Duodenal mucosa (tissue), 2 donors: ENCODE measurements around the gene ITPR2.

Experiments
- H3K27ac ChIP-seq: one replicate; pipeline ENCODE4 v1.7.0; 2013; ENCODE audit warnings: low read depth, low read length
- H3K27me3 ChIP-seq, 2 donors: one replicate each; pipeline ENCODE4 v1.7.0; 2013; ENCODE audit warnings: low read length in 2 of 2, control low read depth in 1 of 2; ENCODE audit not compliant: insufficient read depth in 2 of 2, control insufficient read depth in 1 of 2
- H3K36me3 ChIP-seq, 2 donors: one replicate each; pipeline ENCODE4 v1.7.0; 2013; ENCODE audit warnings: low read length in 2 of 2, control low read depth in 1 of 2; ENCODE audit not compliant: insufficient read depth in 2 of 2, control insufficient read depth in 1 of 2
- H3K4me1 ChIP-seq, 2 donors: one replicate each; pipeline ENCODE4 v1.7.0; 2013; ENCODE audit warnings: low read length in 2 of 2, control low read depth in 1 of 2; ENCODE audit not compliant: insufficient read depth in 2 of 2, control insufficient read depth in 1 of 2
- H3K4me3 ChIP-seq, 2 donors: one replicate each; pipeline ENCODE4 v1.7.0; 2013; ENCODE audit warnings: low read length in 2 of 2, low read depth in 1 of 2
- H3K9ac ChIP-seq, 2 donors: one replicate each; pipeline ENCODE4 v1.7.0; 2013; ENCODE audit warnings: low read length in 2 of 2, low read depth in 1 of 2
- H3K9me3 ChIP-seq, 2 donors: one replicate each; pipeline ENCODE4 v1.7.0; 2013; ENCODE audit warnings: low read length in 2 of 2, control low read depth in 1 of 2; ENCODE audit not compliant: control insufficient read depth in 1 of 2

Gene ITPR2

DNA sequence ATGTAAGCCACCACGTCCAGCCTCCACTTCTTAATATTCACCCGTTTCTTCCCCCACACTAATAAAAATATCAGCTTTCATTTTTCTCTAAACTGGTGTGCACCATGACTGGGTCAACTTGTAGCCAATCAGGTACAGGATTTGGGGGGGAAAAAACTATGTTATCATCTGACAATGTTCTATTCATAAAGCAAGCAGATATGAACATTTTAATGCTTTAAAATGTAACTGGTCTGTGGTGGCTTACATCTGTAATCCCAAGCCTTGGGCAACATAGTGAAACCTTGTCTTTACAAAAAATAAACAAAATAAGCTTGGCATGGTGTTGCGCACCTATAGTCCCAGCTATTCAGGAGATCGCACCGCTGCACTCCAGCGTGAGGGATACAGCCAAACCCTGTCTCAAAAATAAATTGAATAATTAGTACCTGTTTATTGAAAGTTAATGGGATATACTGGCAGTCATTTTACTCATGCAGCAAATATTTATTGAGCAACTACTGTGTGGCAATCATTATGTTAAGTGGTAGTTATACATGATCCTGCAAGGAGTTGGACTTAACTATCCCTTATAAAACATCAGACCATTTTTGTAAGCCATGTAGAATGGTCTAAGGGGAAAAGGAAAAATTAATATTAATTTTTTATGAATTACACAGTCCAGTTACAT is 15.3 kb upstream of the ITPR2 start:
- H3K36me3 ChIP-seq, result no peaks in the 10 kb centered on the region
- no peak overlapping the region for H3K4me3 ChIP-seq
- no peaks in the 10 kb centered on the region for H3K27me3 ChIP-seq
- no peak overlapping the region for H3K9ac ChIP-seq
- H3K27ac ChIP-seq, result no peak overlapping the region
- H3K9me3 ChIP-seq, result no peaks in the 10 kb centered on the region
- H3K4me1 ChIP-seq, result peaks cover 0 to 3% of the 10 kb centered on the region in 2 donors

DNA sequence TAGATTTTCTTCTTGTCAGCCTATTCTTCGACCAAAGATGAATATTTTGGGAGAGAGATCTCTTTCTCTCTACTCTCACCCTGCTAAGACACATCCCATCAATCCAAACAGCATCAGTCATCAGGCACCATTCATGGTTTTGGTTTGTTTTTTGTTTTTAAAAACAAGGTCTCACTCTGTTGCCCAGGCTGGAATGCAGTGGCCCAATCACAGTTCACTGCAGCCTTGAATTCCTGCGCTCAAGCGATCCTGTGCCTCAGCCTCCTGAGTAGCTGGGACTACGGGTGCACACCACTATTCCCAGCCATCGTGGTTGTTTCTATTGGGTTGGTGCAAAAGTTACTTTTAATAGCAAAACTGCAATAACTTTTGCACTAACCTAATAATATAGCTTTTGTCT is 14.4 kb upstream of the ITPR2 start:
- Histone ChIP-seq H3K4me3 (no peak overlapping the region), H3K36me3 (no peaks in the 10 kb centered on the region), H3K4me1 (peaks cover 0 to 3% of the 10 kb centered on the region in 2 donors), H3K27ac (no peak overlapping the region), H3K9ac (no peak overlapping the region), H3K27me3 (no peaks in the 10 kb centered on the region), H3K9me3 (no peaks in the 10 kb centered on the region)

DNA sequence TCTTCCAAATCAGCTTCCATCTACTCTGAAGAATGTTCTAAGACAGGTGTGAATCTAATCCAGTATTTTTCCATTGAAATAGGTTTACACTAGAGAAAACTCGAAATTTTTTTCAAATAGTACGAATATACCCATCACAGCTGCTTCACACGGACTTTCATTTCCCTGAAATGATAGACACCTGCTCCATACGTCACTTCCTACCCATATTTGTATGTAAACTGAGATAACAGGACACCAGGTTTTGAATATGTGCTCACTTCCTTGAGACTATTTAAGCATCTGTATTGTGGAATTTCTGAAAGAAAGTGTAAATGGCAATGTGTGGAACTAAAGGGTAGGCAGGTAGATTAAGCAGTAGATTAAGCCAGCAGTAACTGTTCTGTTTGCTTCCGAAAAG is 13.4 kb upstream of the ITPR2 start:
- peaks cover 0 to 3% of the 10 kb centered on the region in 2 donors for H3K4me1 ChIP-seq
- no peak overlapping the region for H3K27ac ChIP-seq
- H3K9ac ChIP-seq, result no peak overlapping the region
- H3K36me3 ChIP-seq, result no peaks in the 10 kb centered on the region
- H3K27me3 ChIP-seq, result no peaks in the 10 kb centered on the region
- H3K9me3 ChIP-seq, result no peaks in the 10 kb centered on the region
- no peak overlapping the region for H3K4me3 ChIP-seq

DNA sequence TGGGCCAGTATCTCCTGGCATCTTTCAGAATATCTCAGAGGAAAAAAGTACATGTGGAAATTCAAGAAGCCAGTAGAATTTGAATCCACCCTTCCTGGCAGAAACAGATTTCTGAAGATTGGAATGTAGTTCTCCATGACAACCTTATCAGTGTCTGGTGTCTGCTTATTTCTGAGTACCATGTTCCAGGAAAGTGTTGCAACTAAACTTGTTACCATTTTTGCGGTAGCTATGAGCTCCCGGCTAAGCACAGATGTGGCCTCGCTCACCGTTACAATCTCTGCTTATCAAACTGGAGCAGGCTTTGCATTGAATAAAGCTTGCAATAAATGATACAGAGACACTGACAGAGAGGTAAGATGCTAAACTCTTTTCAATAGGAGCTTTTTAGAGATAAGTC is 13.0 kb upstream of the ITPR2 start:
- H3K9ac ChIP-seq, result no peak overlapping the region

DNA sequence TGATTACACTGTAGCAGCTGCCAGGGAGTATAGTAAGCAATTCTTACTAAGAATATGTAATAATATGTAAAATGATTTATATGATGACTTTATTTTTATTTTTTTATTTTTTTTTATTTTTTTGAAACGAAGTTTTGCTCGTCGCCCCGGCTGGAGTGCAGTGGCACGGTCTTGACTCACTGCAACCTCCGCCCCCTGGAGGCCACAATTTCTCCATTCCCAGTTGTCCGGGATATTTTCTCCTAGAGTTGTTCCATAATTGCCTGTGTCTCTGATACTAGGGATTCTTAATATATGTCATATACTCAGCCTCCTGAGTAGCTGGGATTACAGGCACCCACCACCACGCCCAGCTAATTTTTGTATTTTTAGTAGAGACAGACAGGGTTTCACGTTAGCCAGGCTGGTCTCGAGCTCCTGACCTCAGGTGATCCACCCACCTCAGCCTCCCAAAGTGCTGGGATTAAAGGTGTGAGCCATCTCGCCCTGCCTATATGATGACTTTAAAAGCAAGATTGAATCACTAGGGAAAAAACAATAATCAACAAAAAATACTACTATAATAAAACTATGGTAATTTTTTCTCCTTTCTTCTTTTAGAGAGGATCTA is 12.2 kb upstream of the ITPR2 start:
- Histone ChIP-seq H3K36me3 (no peaks in the 10 kb centered on the region), H3K27me3 (no peaks in the 10 kb centered on the region), H3K27ac (no peak overlapping the region), H3K4me3 (no peak overlapping the region), H3K4me1 (peaks cover 0 to 3% of the 10 kb centered on the region in 2 donors), H3K9ac (no peak overlapping the region), H3K9me3 (no peaks in the 10 kb centered on the region)

More for the DNA sequence above, 13.0 kb upstream of the ITPR2 start:
- Histone ChIP-seq H3K27me3 (no peaks in the 10 kb centered on the region), H3K36me3 (no peaks in the 10 kb centered on the region), H3K4me3 (no peak overlapping the region), H3K4me1 (peaks cover 0 to 3% of the 10 kb centered on the region in 2 donors), H3K9me3 (no peaks in the 10 kb centered on the region), H3K27ac (no peak overlapping the region)

DNA sequence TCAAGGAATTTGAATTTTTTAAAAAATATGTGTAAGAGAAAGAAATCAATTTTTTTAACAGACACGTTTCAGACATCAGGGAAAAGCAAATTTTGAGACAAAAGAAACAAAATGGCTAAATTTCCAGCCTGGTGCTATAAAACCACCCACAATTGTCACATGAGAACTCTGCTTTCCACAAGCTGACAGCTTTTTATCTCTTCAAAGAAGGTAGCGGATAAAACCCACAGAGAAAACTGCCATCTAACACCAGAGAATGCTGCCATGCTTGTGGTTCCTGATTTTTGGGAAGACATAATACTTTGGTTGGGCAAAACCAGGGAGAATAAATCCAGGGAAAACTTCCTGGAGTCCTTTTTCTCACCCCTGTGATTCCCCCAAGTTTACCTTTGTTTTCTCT is 10.3 kb upstream of the ITPR2 start:
- Histone ChIP-seq H3K9me3 (no peaks in the 10 kb centered on the region), H3K4me3 (no peak overlapping the region), H3K36me3 (no peaks in the 10 kb centered on the region), H3K27me3 (no peaks in the 10 kb centered on the region), H3K4me1 (peaks cover 0 to 3% of the 10 kb centered on the region in 2 donors), H3K27ac (no peak overlapping the region), H3K9ac (no peak overlapping the region)

DNA sequence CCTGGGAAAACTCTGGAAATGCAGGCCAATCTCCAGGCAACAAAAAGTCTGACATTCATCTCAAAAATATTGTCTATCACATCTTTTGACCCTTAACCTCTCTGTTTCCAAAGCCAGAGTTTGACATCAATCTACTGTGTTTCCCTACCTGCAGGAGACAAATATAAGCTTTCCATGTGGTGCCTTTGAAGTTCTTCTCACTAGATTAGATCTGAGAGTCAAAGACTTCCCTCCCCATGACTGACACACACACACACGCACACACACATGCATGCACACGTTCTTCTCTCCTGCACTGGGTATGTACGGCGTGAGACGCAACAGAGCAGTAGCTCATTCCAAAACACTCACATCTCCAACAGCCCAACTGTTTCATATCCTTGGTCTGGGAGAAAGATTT is 8.1 kb upstream of the ITPR2 start:
- no peak overlapping the region for H3K4me3 ChIP-seq
- H3K9ac ChIP-seq, result no peak overlapping the region
- no peaks in the 10 kb centered on the region for H3K9me3 ChIP-seq
- H3K27me3 ChIP-seq, result no peaks in the 10 kb centered on the region
- peaks cover 0 to 3% of the 10 kb centered on the region in 2 donors for H3K4me1 ChIP-seq
- no peak overlapping the region for H3K27ac ChIP-seq
- no peaks in the 10 kb centered on the region for H3K36me3 ChIP-seq

DNA sequence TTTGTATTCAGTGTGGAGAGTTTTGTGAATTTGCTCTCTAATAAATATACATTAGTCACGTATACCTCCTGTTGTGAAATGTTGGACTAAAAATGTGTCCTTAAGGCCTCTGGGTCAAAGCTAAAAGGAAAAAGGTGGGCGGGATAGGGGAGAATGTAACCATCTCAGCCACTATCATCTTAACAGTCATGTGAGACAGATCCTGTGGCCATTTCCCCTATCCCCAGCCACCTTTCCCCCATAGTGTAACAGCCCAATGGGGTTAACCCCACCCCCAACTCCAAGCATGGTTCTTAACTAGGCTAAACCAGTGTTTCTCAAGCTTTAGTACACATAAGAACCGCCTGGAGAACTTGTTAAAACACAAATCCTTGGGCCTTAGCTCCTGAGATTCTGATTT is 6.5 kb upstream of the ITPR2 start:
- no peak overlapping the region for H3K4me3 ChIP-seq
- H3K27me3 ChIP-seq, result no peaks in the 10 kb centered on the region
- H3K4me1 ChIP-seq, result no peaks in the 10 kb centered on the region
- no peaks in the 10 kb centered on the region for H3K36me3 ChIP-seq
- H3K9me3 ChIP-seq, result no peaks in the 10 kb centered on the region
- H3K27ac ChIP-seq, result no peak overlapping the region
- no peak overlapping the region for H3K9ac ChIP-seq

DNA sequence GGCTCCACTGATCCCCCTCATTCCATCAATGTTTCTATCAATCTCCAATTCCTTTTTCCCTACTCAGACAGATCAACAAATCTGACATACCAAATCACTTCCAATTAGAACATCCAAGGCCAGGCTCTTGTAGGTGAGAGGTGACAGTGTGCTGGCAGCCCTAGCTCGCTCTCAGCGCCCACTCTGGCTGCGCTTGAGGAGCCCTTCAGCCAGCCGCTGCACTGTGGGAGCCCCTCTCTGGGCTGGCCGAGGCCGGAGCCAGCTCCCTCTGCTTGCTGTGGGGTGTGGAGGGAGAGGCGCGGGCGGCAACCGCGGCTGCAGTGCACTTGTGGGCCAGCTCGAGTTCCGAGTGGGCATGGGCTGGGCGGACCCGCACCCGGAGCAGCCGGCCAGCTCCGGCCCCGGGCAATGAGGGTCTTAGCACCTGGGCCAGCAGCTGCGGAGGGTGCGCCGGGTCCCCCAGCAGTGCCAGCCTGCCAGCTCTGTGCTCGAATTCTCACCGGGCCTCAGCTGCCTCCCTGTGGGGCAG is 6.0 kb upstream of the ITPR2 start:
- no peak overlapping the region for H3K4me3 ChIP-seq
- H3K27me3 ChIP-seq, result no peaks in the 10 kb centered on the region
- H3K27ac ChIP-seq, result no peak overlapping the region
- H3K4me1 ChIP-seq, result peaks cover 2 to 3% of the 10 kb centered on the region in 2 donors
- H3K9me3 ChIP-seq, result no peaks in the 10 kb centered on the region
- no peaks in the 10 kb centered on the region for H3K36me3 ChIP-seq
- no peak overlapping the region for H3K9ac ChIP-seq

DNA sequence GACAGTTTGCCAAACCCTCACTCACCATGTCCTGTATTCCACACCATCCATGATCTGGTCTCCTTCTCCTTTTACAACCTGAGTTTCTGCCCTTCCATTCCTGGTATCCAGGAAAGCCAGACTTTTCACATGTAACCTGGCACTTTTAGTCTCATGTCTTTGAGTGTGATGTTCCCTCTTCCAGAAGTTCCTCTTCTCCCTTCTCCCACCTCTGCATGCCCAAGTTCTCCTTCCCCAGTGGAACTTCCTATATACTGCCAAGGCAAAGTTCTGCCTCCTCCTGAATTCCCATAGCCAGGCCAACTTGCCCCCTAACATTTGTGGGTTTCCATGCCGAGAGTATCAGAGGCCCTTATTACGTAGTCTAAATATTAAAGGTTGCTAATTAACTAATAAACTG is 3.2 kb upstream of the ITPR2 start:
- H3K36me3 ChIP-seq, result no peaks in the 10 kb centered on the region
- H3K4me3 ChIP-seq, result no peak overlapping the region
- H3K4me1 ChIP-seq, result peaks cover 8 to 9% of the 10 kb centered on the region in 2 donors
- no peaks in the 10 kb centered on the region for H3K27me3 ChIP-seq
- no peak overlapping the region for H3K27ac ChIP-seq
- H3K9ac ChIP-seq, result no peak overlapping the region
- H3K9me3 ChIP-seq, result no peaks in the 10 kb centered on the region
